Kidney epithelial cell (primary cell): ENCODE results near the gene PLXNA1. TPM values are rescaled to one million over a fixed set of nuclear protein-coding genes. Genes with fewer than 3 reads are reported as not detected.

Experiments
- DNase-seq: peaks from one replicate; pipeline ENCODE4 v3.0.0-alpha.2; 2010; ENCODE audit warnings: low read depth
- H3K27me3 ChIP-seq: 2 replicates; pipeline ENCODE4 v1.6.0; 2011; ENCODE audit warnings: low read length; ENCODE audit not compliant: control insufficient read depth, insufficient read depth
- H3K36me3 ChIP-seq: 2 replicates; pipeline ENCODE4 v1.5.1; 2011; ENCODE audit warnings: low read length; ENCODE audit not compliant: control insufficient read depth, insufficient read depth
- H3K4me3 ChIP-seq: 2 replicates; pipeline ENCODE4 v1.5.1; 2011; ENCODE audit warnings: low read depth, mild to moderate bottlenecking, control low read depth, low read length
- CTCF ChIP-seq: IDR thresholded peaks from 2 replicates; pipeline ENCODE4 v1.5.1; 2011; ENCODE audit warnings: mild to moderate bottlenecking, moderate library complexity, low read length, control low read depth, inconsistent platforms; ENCODE audit not compliant: insufficient read depth, poor library complexity, severe bottlenecking
- total RNA-seq: library from RNA; depleted of rRNA; stranded (reverse); fragments of >200 nt; gene quantifications from 2 replicates; pipeline ENCODE4 v1.2.3, GENCODE V29; 2015

PLXNA1 gene
- total RNA-seq, 1 donor from 2014 or later, result 54.3 TPM

GRCh38 chr3:126962756-126963155 is 20.2 kb upstream of the PLXNA1 start:
- Histone ChIP-seq H3K4me3 (no peak overlapping the region), H3K36me3 (no peaks in the 10 kb centered on the region), H3K27me3 (no peaks in the 10 kb centered on the region)
- no peak for TF ChIP-seq CTCF
- no peak for DNase-seq

- Histone ChIP-seq H3K36me3 (no peaks in the 10 kb centered on the region), H3K4me3 (no peak overlapping the region), H3K27me3 (no peaks in the 10 kb centered on the region)
- DNase-seq, result no peak
- no peak for TF ChIP-seq CTCF
Measured at GRCh38 chr3:126963261-126964190, 19.4 kb upstream of the PLXNA1 start.

- Histone ChIP-seq H3K4me3 (no peak overlapping the region), H3K36me3 (no peaks in the 10 kb centered on the region), H3K27me3 (no peaks in the 10 kb centered on the region)
- TF ChIP-seq CTCF, result no peak
- DNase-seq, result no peak
Measured at GRCh38 chr3:126964261-126964660, 18.7 kb upstream of the PLXNA1 start.

GRCh38 chr3:126964950-126965349 is 18.0 kb upstream of the PLXNA1 start:
- no peak for DNase-seq
- no peaks in the 10 kb centered on the region for H3K27me3 ChIP-seq
- no peak for TF ChIP-seq CTCF
- H3K4me3 ChIP-seq, result no peak overlapping the region
- H3K36me3 ChIP-seq, result no peaks in the 10 kb centered on the region

GRCh38 chr3:126965526-126966080 is 17.3 kb upstream of the PLXNA1 start:
- Histone ChIP-seq H3K36me3 (no peaks in the 10 kb centered on the region), H3K4me3 (no peak overlapping the region), H3K27me3 (no peaks in the 10 kb centered on the region)
- no peak for DNase-seq
- no peak for TF ChIP-seq CTCF
